ENCODE measurements around the gene CPVL. TPM values are rescaled to one million over a fixed set of nuclear protein-coding genes. Genes with fewer than 3 reads are reported as not detected.

CPVL gene
- total RNA-seq, 1 experiment from 2014 or later = 10.3 TPM

- TF ChIP-seq EGR1 (IDR thresholded peaks at IDR 0.05; ENCODE audit: low read depth) (no peak), SIN3A (IDR thresholded peaks at IDR 0.05; ENCODE audit: low read depth) (no peak), CEBPB (IDR thresholded peaks at IDR 0.05; ENCODE audit: low read depth) (no peak), RAD21 (IDR thresholded peaks at IDR 0.05; ENCODE audit: low read depth) (no peak), SP1 (IDR thresholded peaks at IDR 0.05; ENCODE audit: low read depth) (no peak), FOSL1 (IDR thresholded peaks at IDR 0.05; ENCODE audit: low read depth) (no peak), REST (IDR thresholded peaks at IDR 0.05; ENCODE audit: low read depth) (no peak), POLR2A (IDR thresholded peaks at IDR 0.05; ENCODE audit: borderline replicate concordance, extremely low read depth, insufficient read depth, insufficient read length) (no peak), POLR2AphosphoS5 (IDR thresholded peaks at IDR 0.05; ENCODE audit: low read depth, low read length) (no peak), EZH2phosphoT487 (IDR thresholded peaks at IDR 0.05; ENCODE audit: borderline replicate concordance) (no peak), ZFX (IDR thresholded peaks at IDR 0.05) (no peak), ZBTB33 (IDR thresholded peaks at IDR 0.05; ENCODE audit: extremely low read depth, insufficient replicate concordance, low read length) (no peak), TCF7L2 (IDR thresholded peaks at IDR 0.05; ENCODE audit: borderline replicate concordance, extremely low read depth, insufficient read depth, insufficient read length) (no peak)
- TF ChIP-seq, protein P1, sequence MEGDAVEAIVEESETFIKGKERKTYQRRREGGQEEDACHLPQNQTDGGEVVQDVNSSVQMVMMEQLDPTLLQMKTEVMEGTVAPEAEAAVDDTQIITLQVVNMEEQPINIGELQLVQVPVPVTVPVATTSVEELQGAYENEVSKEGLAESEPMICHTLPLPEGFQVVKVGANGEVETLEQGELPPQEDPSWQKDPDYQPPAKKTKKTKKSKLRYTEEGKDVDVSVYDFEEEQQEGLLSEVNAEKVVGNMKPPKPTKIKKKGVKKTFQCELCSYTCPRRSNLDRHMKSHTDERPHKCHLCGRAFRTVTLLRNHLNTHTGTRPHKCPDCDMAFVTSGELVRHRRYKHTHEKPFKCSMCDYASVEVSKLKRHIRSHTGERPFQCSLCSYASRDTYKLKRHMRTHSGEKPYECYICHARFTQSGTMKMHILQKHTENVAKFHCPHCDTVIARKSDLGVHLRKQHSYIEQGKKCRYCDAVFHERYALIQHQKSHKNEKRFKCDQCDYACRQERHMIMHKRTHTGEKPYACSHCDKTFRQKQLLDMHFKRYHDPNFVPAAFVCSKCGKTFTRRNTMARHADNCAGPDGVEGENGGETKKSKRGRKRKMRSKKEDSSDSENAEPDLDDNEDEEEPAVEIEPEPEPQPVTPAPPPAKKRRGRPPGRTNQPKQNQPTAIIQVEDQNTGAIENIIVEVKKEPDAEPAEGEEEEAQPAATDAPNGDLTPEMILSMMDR (IDR thresholded peaks at IDR 0.05 in 2 of 3, conservative IDR thresholded peaks at IDR 0.05 in 1 of 3; ENCODE audit: borderline replicate concordance in 1 of 3, insufficient read depth in 1 of 3, low read depth in 2 of 3, low read length in 2 of 3) = no peak
- TF ChIP-seq, protein P2, sequence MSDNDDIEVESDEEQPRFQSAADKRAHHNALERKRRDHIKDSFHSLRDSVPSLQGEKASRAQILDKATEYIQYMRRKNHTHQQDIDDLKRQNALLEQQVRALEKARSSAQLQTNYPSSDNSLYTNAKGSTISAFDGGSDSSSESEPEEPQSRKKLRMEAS (IDR thresholded peaks at IDR 0.05) = no peak
- TF ChIP-seq, protein P3, sequence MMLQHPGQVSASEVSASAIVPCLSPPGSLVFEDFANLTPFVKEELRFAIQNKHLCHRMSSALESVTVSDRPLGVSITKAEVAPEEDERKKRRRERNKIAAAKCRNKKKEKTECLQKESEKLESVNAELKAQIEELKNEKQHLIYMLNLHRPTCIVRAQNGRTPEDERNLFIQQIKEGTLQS (IDR thresholded peaks at IDR 0.05) = no peak
- POLR2A ChIA-PET = no interaction called here
- peaks cover 0 to 14% of the 10 kb centered on the region in 2 experiments; a peak in 1 of 4 replicates for H3K4me1 ChIP-seq (ENCODE audit: control insufficient read depth in 1 of 2, insufficient read depth in 2 of 2, low read length in 2 of 2)
Observed at GRCh38 chr7:29135846-29136245, 10.5 kb downstream of the CPVL start.

More at GRCh38 chr7:29135846-29136245, 10.5 kb downstream of the CPVL start:
- Histone ChIP-seq H3K27ac (ENCODE audit: low read depth, low read length) (no peak overlapping the region), H3K9me2 (ENCODE audit: insufficient read depth) (no peaks in the 10 kb centered on the region; the same call in 1 of the 2 replicates), H3K4me3 (replicated peaks in 1 of 2; ENCODE audit: low read depth in 1 of 2, low read length in 2 of 2) (no peak overlapping the region), H3K4me2 (ENCODE audit: low read length) (no peak overlapping the region), H4K20me1 (ENCODE audit: insufficient read depth) (no peaks in the 10 kb centered on the region), H3K79me2 (ENCODE audit: insufficient read depth, low read length) (no peaks in the 10 kb centered on the region), H2AFZ (ENCODE audit: low read depth, low read length, poor library complexity, severe bottlenecking) (no peak overlapping the region), H3K9me3 (ENCODE audit: control insufficient read depth in 1 of 2, insufficient read depth in 1 of 2, low read depth in 1 of 2, low read length in 2 of 2) (no peaks in the 10 kb centered on the region), H3K27me3 (ENCODE audit: insufficient read depth, low read length) (no peaks in the 10 kb centered on the region), H3K36me3 (ENCODE audit: control insufficient read depth in 1 of 2, insufficient read depth in 2 of 2, low read length in 2 of 2) (no peaks in the 10 kb centered on the region), H3K9ac (ENCODE audit: low read length) (no peak overlapping the region)
- no TSS peak for BruUV-seq (replicated peaks)
- DNase-seq (ENCODE audit: low read depth, low spot score) = no peak
- ChIA-PET RAD21 (ENCODE audit: low non-redundant PET in 1 of 2, low total read pairs in 2 of 2, uncharacterized antibody in 2 of 2, unreplicated experiment in 2 of 2) (no interaction called here), CTCF (no interaction called here)
- ATAC-seq = no peak
- intact Hi-C loops (cut with micrococcal nuclease) = no loop called here
